ENCODE data around the gene C18orf63.

C18orf63 gene

GRCh38 chr18:74333091-74333490 lies 17.5 kb downstream of the C18orf63 start:
- TF ChIP-seq CTCF (conservative IDR thresholded peaks at IDR 0.05; ENCODE audit: control insufficient read depth, insufficient read depth, low read depth, low read length): no peak
- H3K4me3 ChIP-seq (ENCODE audit: control insufficient read depth, low read depth, low read length): no peak overlapping the region
- peak; percentile 82 for DNase-seq (ENCODE audit: low read depth)

- no peak for DNase-seq (ENCODE audit: low read depth)
- TF ChIP-seq CTCF (conservative IDR thresholded peaks at IDR 0.05; ENCODE audit: control insufficient read depth, insufficient read depth, low read depth, low read length): no peak
- no peak overlapping the region for H3K4me3 ChIP-seq (ENCODE audit: control insufficient read depth, low read depth, low read length)
These were observed 18.7 kb downstream of the C18orf63 start for GRCh38 chr18:74334242-74334893.

- TF ChIP-seq CTCF (conservative IDR thresholded peaks at IDR 0.05; ENCODE audit: control insufficient read depth, insufficient read depth, low read depth, low read length): no peak
- DNase-seq (ENCODE audit: low read depth): no peak
- H3K4me3 ChIP-seq (ENCODE audit: control insufficient read depth, low read depth, low read length): no peak overlapping the region
These were observed 21.0 kb downstream of the C18orf63 start for GRCh38 chr18:74336656-74337055.

- DNase-seq (ENCODE audit: low read depth): no peak
- no peak overlapping the region for H3K4me3 ChIP-seq (ENCODE audit: control insufficient read depth, low read depth, low read length)
- TF ChIP-seq CTCF (conservative IDR thresholded peaks at IDR 0.05; ENCODE audit: control insufficient read depth, insufficient read depth, low read depth, low read length): no peak
These were observed 21.7 kb downstream of the C18orf63 start for GRCh38 chr18:74337155-74337911.

GRCh38 chr18:74337912-74338309 lies 22.3 kb downstream of the C18orf63 start:
- TF ChIP-seq CTCF (conservative IDR thresholded peaks at IDR 0.05; ENCODE audit: control insufficient read depth, insufficient read depth, low read depth, low read length): no peak
- no peak overlapping the region for H3K4me3 ChIP-seq (ENCODE audit: control insufficient read depth, low read depth, low read length)
- DNase-seq (ENCODE audit: low read depth): no peak

GRCh38 chr18:74342416-74343043 lies 26.9 kb downstream of the C18orf63 start:
- H3K4me3 ChIP-seq (ENCODE audit: control insufficient read depth, low read depth, low read length): no peak overlapping the region
- DNase-seq (ENCODE audit: low read depth): peak; percentile 83
- TF ChIP-seq CTCF (conservative IDR thresholded peaks at IDR 0.05; ENCODE audit: control insufficient read depth, insufficient read depth, low read depth, low read length): peak; percentile 70

All from fibroblast of mammary gland (primary cell).